ENCODE data around the gene SLAMF8.

SLAMF8 gene

GRCh38 chr1:159821171-159821867, 5.4 kb upstream of the SLAMF8 start:
- Histone ChIP-seq H4K8ac (ENCODE audit: low read depth, low read length) (no peak overlapping the region), H4K91ac (ENCODE audit: low read depth, low read length) (no peak overlapping the region)

GRCh38 chr1:159823406-159823805, 3.3 kb upstream of the SLAMF8 start:
- no peak overlapping the region for H2BK120ac ChIP-seq (ENCODE audit: insufficient read depth, low read length, poor library complexity)
- no peaks in the 10 kb centered on the region for H3K79me2 ChIP-seq (ENCODE audit: control insufficient read depth, insufficient read depth, low read length, poor library complexity)
- peaks cover 18 to 20% of the 10 kb centered on the region in 2 experiments for H3K4me1 ChIP-seq (ENCODE audit: control insufficient read depth in 1 of 2, insufficient read depth in 2 of 2, low read length in 2 of 2)
- no peak overlapping the region for H4K91ac ChIP-seq (ENCODE audit: low read depth, low read length)
- H2BK12ac ChIP-seq (ENCODE audit: low read length), result no peak overlapping the region
- H3K27me3 ChIP-seq (ENCODE audit: insufficient read depth, low read length), result no peaks in the 10 kb centered on the region
- no peak overlapping the region for H3K27ac ChIP-seq (ENCODE audit: low read depth, low read length)
- H3K18ac ChIP-seq (ENCODE audit: low read length), result no peak overlapping the region
- H3K4ac ChIP-seq (ENCODE audit: low read depth, low read length), result no peak overlapping the region
- H3K4me2 ChIP-seq (ENCODE audit: low read length), result no peak overlapping the region
- no peak overlapping the region for H4K12ac ChIP-seq (ENCODE audit: low read depth, low read length)
- H3K4me3 ChIP-seq (ENCODE audit: low read depth, low read length), result no peak overlapping the region
- WGBS (ENCODE audit: extremely low coverage, insufficient coverage, insufficient read length), result no CpG with 5 or more reads among the region's 7 CpGs
- H3K9me3 ChIP-seq (ENCODE audit: insufficient read depth, low read depth, low read length), result no peaks in the 10 kb centered on the region
- no peak overlapping the region for H2AK5ac ChIP-seq (ENCODE audit: low read length)
- no peak overlapping the region for H2AFZ ChIP-seq (ENCODE audit: insufficient read depth, low read length, poor library complexity)
- no peak overlapping the region for H3K23ac ChIP-seq (ENCODE audit: low read length)
- H3K79me1 ChIP-seq (ENCODE audit: low read length), result no peaks in the 10 kb centered on the region
- H3K9ac ChIP-seq (ENCODE audit: low read length), result no peak overlapping the region
- no peak overlapping the region for H2BK5ac ChIP-seq (ENCODE audit: low read depth, low read length, poor library complexity)
- no peak overlapping the region for H3K14ac ChIP-seq (ENCODE audit: low read length)
- no peak for DNase-seq
- no peak overlapping the region for H4K8ac ChIP-seq (ENCODE audit: low read depth, low read length)
- H3K36me3 ChIP-seq (ENCODE audit: control insufficient read depth in 1 of 2, insufficient read depth in 2 of 2, low read length in 2 of 2), result no peaks in the 10 kb centered on the region

More at GRCh38 chr1:159821171-159821867, 5.4 kb upstream of the SLAMF8 start:
- H2BK120ac ChIP-seq (ENCODE audit: insufficient read depth, low read length, poor library complexity), result no peak overlapping the region
- H3K27me3 ChIP-seq (ENCODE audit: insufficient read depth, low read length), result no peaks in the 10 kb centered on the region
- no peak overlapping the region for H4K12ac ChIP-seq (ENCODE audit: low read depth, low read length)
- H3K4me1 ChIP-seq (ENCODE audit: control insufficient read depth in 1 of 2, insufficient read depth in 2 of 2, low read length in 2 of 2), result peaks cover 13% of the 10 kb centered on the region in 2 experiments
- no peak overlapping the region for H3K27ac ChIP-seq (ENCODE audit: low read depth, low read length)
- no peak overlapping the region for H2AK5ac ChIP-seq (ENCODE audit: low read length)
- H3K9ac ChIP-seq (ENCODE audit: low read length), result no peak overlapping the region
- WGBS (ENCODE audit: extremely low coverage, insufficient coverage, insufficient read length), result no CpG with 5 or more reads among the region's 9 CpGs
- H3K9me3 ChIP-seq (ENCODE audit: insufficient read depth, low read depth, low read length), result no peaks in the 10 kb centered on the region
- no peak overlapping the region for H3K14ac ChIP-seq (ENCODE audit: low read length)
- H2BK12ac ChIP-seq (ENCODE audit: low read length), result no peak overlapping the region
- H3K79me1 ChIP-seq (ENCODE audit: low read length), result no peaks in the 10 kb centered on the region
- H2BK5ac ChIP-seq (ENCODE audit: low read depth, low read length, poor library complexity), result no peak overlapping the region
- H3K79me2 ChIP-seq (ENCODE audit: control insufficient read depth, insufficient read depth, low read length, poor library complexity), result no peaks in the 10 kb centered on the region
- no peak overlapping the region for H2AFZ ChIP-seq (ENCODE audit: insufficient read depth, low read length, poor library complexity)
- no peak overlapping the region for H3K18ac ChIP-seq (ENCODE audit: low read length)
- H3K4me3 ChIP-seq (ENCODE audit: low read depth, low read length), result no peak overlapping the region
- H3K4me2 ChIP-seq (ENCODE audit: low read length), result no peak overlapping the region
- peak; percentile 41 to 81 for DNase-seq
- no peaks in the 10 kb centered on the region for H3K36me3 ChIP-seq (ENCODE audit: control insufficient read depth in 1 of 2, insufficient read depth in 2 of 2, low read length in 2 of 2)
- H3K4ac ChIP-seq (ENCODE audit: low read depth, low read length), result no peak overlapping the region
- no peak overlapping the region for H3K23ac ChIP-seq (ENCODE audit: low read length)

GRCh38 chr1:159825564-159825963, 1.1 kb upstream of the SLAMF8 start:
- Histone ChIP-seq H2AK5ac (ENCODE audit: low read length) (no peak overlapping the region), H2AFZ (ENCODE audit: insufficient read depth, low read length, poor library complexity) (no peak overlapping the region), H2BK12ac (ENCODE audit: low read length) (no peak overlapping the region), H3K4ac (ENCODE audit: low read depth, low read length) (no peak overlapping the region), H3K9me3 (ENCODE audit: insufficient read depth, low read depth, low read length) (no peaks in the 10 kb centered on the region), H3K79me1 (ENCODE audit: low read length) (peaks cover 2% of the 10 kb centered on the region), H3K27me3 (ENCODE audit: insufficient read depth, low read length) (no peaks in the 10 kb centered on the region), H4K8ac (ENCODE audit: low read depth, low read length) (no peak overlapping the region), H3K79me2 (ENCODE audit: control insufficient read depth, insufficient read depth, low read length, poor library complexity) (no peaks in the 10 kb centered on the region), H3K4me2 (ENCODE audit: low read length) (no peak overlapping the region), H2BK5ac (ENCODE audit: low read depth, low read length, poor library complexity) (no peak overlapping the region), H2BK120ac (ENCODE audit: insufficient read depth, low read length, poor library complexity) (no peak overlapping the region), H3K4me3 (ENCODE audit: low read depth, low read length) (no peak overlapping the region), H3K4me1 (ENCODE audit: control insufficient read depth in 1 of 2, insufficient read depth in 2 of 2, low read length in 2 of 2) (peaks cover 18 to 26% of the 10 kb centered on the region in 2 experiments), H3K9ac (ENCODE audit: low read length) (no peak overlapping the region), H4K12ac (ENCODE audit: low read depth, low read length) (no peak overlapping the region), H3K27ac (ENCODE audit: low read depth, low read length) (peak overlapping the region; percentile 15), H3K36me3 (ENCODE audit: control insufficient read depth in 1 of 2, insufficient read depth in 2 of 2, low read length in 2 of 2) (no peaks in the 10 kb centered on the region), H4K91ac (ENCODE audit: low read depth, low read length) (no peak overlapping the region), H3K23ac (ENCODE audit: low read length) (no peak overlapping the region), H3K14ac (ENCODE audit: low read length) (no peak overlapping the region), H3K18ac (ENCODE audit: low read length) (no peak overlapping the region)
- no CpG with 5 or more reads among the region's 3 CpGs for WGBS (ENCODE audit: extremely low coverage, insufficient coverage, insufficient read length)
- DNase-seq, result no peak

- Histone ChIP-seq H3K23ac (ENCODE audit: low read length) (no peak overlapping the region), H3K4me1 (ENCODE audit: control insufficient read depth in 1 of 2, insufficient read depth in 2 of 2, low read length in 2 of 2) (peaks cover 18 to 26% of the 10 kb centered on the region in 2 experiments), H3K4me2 (ENCODE audit: low read length) (no peak overlapping the region), H3K79me1 (ENCODE audit: low read length) (peaks cover 2% of the 10 kb centered on the region), H3K14ac (ENCODE audit: low read length) (no peak overlapping the region), H3K4ac (ENCODE audit: low read depth, low read length) (no peak overlapping the region), H3K4me3 (ENCODE audit: low read depth, low read length) (no peak overlapping the region), H4K91ac (ENCODE audit: low read depth, low read length) (peak overlapping the region; percentile 7), H3K27ac (ENCODE audit: low read depth, low read length) (no peak overlapping the region), H2BK12ac (ENCODE audit: low read length) (no peak overlapping the region), H3K18ac (ENCODE audit: low read length) (no peak overlapping the region), H3K36me3 (ENCODE audit: control insufficient read depth in 1 of 2, insufficient read depth in 2 of 2, low read length in 2 of 2) (no peaks in the 10 kb centered on the region), H2BK5ac (ENCODE audit: low read depth, low read length, poor library complexity) (no peak overlapping the region), H2AFZ (ENCODE audit: insufficient read depth, low read length, poor library complexity) (no peak overlapping the region), H4K8ac (ENCODE audit: low read depth, low read length) (no peak overlapping the region), H2BK120ac (ENCODE audit: insufficient read depth, low read length, poor library complexity) (no peak overlapping the region), H2AK5ac (ENCODE audit: low read length) (no peak overlapping the region), H3K9ac (ENCODE audit: low read length) (no peak overlapping the region), H3K79me2 (ENCODE audit: control insufficient read depth, insufficient read depth, low read length, poor library complexity) (no peaks in the 10 kb centered on the region), H3K9me3 (ENCODE audit: insufficient read depth, low read depth, low read length) (no peaks in the 10 kb centered on the region), H3K27me3 (ENCODE audit: insufficient read depth, low read length) (no peaks in the 10 kb centered on the region), H4K12ac (ENCODE audit: low read depth, low read length) (no peak overlapping the region)
- WGBS (ENCODE audit: extremely low coverage, insufficient coverage, insufficient read length), result no CpG with 5 or more reads among the region's 6 CpGs
- DNase-seq, result no peak
These were observed 423 bp downstream of the SLAMF8 start for GRCh38 chr1:159827102-159827490.
